ELF-1 (cell line): ENCODE data around the gene SEMA4D.

Source experiments
- DNase-seq: peaks from one replicate; pipeline ENCODE4 v3.0.0-alpha.2; 2016; ENCODE audit warnings: low read depth, low spot score

SEMA4D gene

DNA sequence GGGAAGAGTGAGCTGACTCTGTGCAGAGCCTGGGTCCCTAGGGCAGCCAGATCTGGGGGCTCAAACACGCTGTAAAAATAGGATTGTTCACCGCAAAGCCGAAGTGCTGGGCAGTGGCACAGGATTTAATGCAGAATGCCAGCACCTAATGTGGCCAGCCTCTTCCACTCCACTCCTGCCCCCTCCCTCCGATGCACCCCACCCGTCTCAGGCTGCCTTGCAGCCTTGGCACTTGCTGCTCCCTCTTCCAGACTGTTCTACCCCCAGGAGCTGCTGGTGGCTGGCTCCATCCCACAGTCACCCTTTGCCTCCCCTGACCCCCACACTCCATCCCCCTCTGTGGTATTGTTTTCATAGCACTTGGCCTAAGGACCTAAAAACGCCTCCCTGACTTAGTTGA is 86.2 kb downstream of the SEMA4D start:
- no peak for DNase-seq

DNA sequence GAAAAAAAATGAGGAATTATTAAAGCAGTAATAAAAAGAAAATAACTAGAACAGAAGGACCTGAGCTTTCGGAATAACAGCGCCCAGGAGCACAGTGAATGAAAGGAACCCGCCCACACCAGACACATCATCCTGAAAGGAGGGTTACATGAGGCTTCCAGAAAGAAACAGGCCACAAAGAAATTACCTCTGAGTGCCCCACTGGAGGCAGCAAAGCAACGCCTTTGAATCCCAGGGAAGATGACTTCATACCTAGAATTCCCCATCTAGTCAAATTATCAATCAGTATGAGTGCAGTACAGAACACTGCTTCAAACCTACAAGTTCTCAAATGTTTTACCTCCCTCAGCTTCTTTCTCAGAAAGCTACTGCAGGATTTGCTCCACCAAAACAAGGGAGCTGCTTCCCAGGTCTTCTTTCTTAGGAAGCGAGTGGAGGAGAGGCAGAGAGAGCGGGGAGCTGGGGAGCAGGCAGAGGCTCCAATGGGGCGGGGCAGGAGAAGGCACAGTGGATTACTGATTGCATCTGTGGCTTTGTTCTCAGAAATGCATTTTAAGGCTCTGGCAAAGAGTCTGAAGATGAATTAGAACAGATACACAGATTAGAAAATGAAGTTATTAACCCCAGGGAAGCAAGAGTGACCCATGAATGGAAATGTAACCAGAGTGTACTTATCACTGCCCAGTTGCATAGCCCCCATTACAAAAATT is 87.1 kb downstream of the SEMA4D start:
- DNase-seq = peak; percentile 27

DNA sequence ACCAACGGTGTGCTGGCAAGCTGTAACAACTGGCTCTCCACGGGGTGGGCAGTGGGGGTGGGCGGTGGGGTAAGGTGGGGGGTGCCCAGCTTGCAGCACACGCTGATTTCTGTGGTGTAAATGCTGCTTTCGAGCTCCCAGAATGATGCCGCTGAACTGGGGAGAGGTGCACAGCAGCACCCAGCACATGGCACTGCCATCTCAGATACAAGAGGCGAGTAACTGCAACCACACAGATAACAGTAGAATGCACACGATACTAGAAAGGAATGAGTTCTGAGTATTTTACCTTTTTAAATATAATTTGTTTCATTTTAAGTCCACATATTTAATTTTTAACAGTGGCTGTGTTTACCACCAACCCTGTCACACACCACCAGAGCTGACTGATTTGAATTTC is 87.9 kb downstream of the SEMA4D start:
- no peak for DNase-seq

DNA sequence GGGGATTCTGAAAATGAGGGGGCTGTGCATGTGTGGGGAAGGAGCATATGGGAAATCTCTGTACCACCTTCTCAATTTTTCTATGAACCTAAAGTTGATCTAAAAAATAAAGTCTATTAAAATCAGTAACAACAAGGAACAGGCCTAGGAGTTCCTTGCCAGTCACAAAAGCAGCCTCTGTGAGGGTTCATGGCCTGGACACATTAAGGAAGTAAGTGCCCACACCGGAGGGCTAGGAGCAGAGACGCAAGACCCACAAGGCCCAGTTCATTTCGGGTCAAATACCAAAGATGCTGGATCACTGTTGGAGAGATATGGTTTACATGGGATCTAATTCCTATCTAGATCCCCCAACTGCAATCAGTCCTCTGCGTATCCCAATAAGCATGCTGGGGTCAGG is 88.4 kb downstream of the SEMA4D start:
- DNase-seq = no peak

DNA sequence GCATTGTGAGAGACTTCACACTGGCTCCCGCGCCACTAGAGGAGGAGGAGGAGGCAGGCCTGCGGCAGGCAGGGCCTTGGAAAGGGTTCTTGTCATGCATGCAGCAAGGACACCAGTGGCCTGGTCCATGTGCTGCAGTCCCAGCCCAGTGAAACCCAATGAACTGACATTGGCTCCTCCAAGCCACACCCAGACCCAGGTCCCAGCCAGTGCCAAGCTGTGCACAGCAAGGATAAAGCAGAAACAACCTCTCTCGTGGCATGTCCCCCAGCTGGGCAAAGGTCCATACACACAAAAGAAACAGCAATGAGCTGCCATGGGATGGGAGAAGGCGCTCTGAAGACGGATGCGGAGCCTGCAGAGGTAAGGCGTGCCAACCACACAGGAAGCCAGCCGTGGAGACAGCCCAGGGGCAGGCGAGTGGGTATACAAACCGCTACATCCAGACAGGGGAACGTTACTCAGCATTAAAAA is 89.2 kb downstream of the SEMA4D start:
- no peak for DNase-seq

DNA sequence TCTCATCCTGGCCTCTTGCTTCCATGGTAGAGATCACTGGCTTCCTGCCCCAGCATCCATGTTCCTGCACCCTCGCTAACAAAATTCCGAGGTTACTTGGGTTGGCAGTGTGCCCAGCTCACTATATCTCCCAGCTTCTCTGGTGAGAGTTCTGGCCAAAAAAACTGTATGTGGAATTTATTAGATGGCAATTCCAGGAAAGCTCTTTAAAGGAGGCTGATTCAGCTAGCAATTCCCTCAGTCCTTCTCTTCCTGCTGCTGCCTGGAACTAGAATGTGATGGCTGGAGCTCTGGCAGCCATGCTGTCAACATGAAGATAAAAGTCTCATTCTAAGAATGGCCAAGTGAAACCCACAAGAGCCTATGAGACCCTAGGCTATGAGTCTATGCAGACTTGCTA is 90.8 kb downstream of the SEMA4D start:
- DNase-seq = no peak

DNA sequence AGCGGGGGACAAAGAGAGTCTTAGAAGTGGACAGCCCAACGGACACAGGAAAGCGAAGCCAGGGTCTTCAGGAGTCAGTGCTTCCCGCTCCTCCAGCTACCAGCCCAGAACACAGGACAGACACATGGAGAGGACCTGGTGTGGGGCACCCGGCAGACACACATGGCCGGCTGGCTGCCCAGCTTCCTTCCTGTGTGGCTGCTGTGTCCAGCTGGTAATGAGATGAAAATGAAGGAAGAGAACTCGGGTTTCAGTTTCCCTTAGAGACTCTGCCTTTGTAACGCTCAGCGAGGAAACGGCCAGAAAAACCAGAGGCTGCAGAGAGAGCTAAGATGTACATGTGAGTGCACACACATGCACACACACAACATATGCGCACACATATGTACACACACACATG is 92.1 kb downstream of the SEMA4D start:
- no peak for DNase-seq

DNA sequence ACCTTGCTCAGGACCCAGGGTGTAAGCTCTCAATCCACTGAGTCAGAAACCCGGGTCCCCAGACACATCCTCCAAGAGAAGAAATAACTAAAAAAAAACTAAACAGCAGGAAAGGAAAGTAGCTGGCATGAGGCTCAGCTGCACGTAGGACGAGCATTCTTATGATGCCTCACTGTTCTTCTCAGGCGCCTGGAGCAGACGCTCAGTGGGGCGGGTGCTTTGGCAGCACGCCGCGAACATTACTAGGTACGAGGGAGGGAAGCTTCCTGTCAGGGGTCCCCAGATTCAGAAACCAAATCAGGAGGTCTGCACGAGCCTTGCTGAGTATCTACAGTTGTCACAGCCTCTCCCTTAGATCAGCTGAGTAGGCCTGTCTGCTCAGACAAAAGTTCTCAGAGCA is 93.8 kb downstream of the SEMA4D start:
- DNase-seq = no peak

DNA sequence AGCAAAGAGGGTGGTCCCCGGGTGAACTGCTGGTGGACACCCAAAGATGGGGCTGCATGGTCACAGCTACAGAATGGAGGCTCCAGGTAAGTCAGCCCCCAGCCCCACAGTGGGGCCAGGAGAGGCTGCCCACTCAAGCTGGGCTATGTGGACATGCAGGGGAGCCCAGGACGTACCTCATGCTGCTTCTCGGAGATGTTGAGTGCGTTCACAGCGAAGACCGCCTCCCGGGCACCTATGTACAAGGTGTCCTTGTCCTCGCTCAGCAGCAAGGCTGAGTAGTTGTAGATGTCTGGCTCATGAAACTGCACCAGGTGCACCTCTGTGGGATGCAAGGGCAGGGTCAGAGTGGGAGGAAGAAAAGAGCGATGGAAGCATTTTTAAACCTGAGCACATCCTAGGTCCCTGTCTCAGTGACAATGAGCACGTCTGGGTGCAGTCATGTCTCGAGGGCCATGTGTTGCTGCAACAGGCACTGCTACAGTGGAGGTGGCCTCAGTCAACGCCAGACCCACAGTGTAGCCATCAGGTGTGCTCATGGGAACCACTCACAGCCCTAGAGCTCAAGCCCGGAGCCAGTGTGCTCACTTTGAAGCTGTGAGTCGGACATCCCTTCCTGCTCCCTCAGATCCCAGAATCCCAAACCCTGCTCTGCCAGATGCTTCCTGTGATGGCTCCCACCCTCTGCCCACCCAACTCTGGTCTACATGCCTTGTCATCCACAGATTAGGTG is 95.1 kb downstream of the SEMA4D start:
- no peak for DNase-seq

DNA sequence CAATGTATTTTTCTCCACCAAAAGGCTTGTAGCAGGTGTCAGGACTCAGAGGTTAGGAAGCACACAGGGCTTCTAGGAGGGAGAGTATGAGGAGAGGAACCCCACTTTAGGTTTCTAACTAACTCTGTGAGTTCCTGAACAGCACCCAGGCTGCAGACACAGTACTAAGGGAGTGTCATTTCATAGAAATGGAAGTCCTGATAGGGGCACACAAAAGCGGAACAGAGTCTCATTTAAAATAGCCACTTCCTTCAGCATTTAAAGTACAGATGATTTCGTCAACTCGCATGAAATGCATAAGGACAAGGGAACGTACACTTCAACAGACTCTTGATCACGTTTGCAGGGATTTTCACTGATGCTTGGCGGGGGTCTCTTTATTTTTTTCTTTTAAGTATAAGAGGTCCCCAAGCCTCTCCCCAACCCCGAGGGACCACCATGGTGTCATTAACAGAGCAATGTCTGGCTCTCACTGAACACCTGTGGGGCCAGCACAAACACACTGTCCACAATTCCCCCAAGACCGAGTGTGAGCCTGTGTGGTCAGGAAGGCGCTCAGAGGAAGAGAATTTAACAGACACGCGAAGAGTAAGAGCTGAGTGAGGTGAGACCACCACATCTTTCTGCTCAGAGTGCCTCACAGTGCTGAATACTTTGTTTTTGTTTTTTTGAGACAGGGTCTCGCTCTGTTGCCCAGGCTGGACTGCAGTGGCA is 97.4 kb downstream of the SEMA4D start:
- DNase-seq = no peak

DNA sequence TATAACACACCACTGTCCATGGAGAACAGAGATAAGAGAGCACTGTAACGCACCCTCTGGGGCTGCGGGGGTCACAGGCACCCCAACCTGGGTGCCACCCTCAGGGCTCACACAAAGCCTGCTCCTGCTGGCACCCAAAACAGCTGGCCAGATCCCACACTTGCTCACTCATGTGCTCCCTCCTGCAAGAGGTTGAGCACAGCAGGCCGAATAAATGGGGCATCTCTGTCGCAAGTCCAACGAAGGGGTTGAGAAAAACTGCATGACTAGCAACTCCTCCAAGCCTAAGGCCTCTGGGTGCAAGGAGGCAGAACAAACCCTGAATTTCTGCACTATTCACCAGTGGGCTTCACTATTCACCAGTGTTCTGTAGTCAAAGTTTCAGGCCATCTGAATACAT is 99.3 kb downstream of the SEMA4D start:
- DNase-seq = no peak

DNA sequence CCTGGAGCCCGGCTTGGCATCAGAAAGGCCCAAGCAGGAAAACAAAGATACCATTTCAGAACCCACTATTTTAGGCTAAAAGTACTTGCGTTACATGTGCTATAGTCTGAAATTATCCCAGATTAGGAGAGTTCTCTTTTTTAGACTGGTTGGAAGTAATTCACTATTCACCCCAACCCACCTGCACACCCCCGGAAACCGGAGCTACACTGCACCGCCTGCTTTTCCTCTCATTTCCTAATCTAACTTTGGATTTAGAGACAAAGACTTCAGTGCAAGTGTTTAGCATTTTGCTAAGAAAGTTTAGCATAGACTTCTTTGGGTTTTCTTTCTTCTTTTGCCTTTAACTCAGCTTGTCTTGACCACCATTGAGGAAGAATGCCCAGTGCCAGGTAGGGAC is 100.4 kb downstream of the SEMA4D start:
- DNase-seq = no peak

DNA sequence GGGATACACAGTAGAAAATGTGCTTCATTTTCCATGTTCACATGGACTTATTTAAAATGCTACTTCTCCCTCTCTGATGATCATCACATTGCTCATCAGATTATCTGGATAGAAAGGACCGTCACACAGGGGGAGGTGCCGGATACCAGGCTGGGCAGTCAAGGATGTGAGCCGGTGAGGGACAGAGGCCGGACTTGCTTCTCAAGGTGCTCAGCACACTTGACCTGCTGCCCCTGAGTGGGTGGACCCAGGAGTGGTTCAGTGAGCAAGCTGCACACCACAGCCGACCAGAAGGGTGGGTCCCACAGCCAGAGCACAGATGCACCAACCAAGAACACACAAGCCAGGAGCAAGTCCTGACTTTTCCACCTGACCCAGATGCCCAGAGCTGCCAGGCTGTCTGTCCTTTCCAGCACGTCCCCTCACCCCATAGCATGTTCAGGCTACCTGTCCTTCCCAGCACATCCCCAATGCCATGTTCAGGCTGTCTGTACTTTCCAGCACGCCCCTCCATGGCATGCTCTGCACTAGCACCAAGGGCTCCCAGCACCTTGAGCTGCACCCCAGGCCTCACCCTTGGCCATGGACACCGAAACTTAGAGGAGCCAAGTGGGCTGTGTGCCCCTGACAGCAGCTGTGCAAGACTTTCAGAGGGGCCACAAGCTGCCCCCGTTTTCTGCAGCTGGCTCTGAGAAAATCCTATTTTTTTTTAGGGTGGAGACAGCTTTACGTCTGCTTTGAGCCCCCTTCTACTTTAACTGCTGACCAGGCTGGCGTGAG is 101.8 kb downstream of the SEMA4D start:
- no peak for DNase-seq

DNA sequence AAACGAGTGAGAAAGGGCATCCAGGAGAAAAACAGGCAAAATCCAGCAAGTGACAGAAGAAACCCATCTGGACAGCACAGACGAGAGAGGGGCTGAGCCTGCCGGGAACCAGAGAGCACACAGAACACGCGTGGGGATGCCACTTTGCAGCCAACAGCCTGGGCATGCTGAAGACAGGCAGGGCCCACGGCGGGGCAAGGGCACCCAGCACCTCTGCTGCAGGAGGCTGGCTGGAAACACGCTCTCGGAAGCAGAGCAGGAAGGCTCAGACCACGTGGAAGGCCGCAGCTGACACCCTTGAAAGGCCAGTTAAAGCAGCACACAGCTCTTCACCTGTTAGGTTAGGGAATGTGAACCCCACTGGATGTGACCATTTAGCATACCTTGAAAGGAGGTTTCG is 103.5 kb downstream of the SEMA4D start:
- no peak for DNase-seq

DNA sequence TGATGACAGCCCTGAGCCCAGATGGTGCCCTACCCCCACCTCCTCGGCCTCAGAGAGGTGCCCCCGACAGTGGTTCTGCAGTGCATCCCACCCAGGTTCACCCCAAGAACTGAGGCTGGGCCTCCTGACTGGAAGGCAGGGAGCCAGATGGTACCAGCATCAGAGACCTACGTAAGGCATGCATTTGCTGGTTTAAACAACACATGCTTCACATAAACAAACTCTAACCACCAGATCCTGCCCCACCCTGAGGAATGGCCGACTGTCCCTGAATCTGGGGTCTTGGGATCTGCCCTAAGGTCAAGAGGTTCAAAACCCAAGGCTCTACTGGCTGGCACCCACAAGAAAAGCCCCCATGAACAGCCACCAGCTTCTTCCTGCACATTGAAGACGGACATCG is 106.3 kb downstream of the SEMA4D start:
- no peak for DNase-seq

DNA sequence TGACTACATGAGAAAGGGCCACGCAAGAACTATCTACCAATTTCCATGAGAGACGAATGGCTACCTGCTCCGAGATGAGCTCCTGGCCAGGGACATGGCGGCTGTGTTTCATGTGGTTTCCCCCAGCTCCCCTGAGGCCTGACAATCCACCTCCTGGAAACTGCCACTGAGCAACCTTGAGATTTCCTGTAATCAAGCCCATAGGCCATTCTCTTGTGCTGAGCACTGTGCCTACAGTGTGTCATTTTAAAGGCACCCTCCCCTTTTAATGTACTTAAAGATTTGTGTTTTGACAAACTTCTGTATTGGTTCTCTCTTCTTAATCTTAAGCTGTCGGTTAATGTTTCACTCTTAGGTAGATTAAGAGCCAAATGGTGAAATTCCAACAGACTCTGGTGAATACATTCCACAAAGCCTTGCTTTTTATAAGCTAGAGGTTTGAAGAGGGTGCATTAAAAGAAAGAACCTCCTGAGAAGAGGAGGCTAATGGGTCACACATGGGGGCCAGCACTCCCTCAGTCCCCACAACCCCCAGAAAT is 107.3 kb downstream of the SEMA4D start:
- DNase-seq = no peak

DNA sequence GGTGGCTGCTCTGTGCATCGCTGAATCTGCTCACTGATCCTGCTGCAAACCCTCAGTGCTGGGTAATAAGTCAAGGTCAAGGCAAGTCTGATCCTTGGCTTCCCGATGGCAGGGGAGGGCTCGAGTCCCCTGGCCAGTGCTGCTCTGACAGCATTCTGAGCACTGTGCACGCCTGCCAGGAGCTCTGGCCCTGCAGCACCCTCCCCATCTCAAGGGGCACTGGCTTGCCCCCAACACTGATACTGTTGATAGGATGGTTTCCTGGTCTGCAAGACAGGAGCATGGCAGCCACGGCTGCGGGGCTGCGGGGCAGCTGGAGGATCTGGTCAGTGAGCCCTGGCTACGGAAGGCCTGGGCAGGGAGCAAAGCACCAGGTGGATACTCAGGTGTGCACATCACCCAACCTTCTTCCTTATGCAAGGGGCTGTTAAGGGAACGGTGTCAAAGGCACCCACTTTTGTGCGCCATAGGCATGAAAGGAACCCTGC is 107.8 kb downstream of the SEMA4D start:
- no peak for DNase-seq

DNA sequence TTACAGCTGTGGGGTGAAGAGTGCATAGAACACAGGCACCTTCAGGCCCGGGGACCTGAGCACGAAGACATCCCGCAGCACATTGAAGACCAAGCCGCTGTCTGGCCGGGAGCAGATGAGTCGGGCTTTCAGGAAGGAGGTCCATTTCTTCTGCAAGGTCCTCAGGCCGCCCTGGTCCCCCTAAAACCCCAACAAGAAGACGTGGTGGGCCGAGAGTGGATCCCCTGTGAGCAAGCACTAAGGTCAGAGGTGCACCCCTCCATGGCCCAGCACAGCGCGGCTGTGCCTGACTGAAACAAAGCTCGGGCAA is 109.1 kb downstream of the SEMA4D start:
- DNase-seq = no peak

DNA sequence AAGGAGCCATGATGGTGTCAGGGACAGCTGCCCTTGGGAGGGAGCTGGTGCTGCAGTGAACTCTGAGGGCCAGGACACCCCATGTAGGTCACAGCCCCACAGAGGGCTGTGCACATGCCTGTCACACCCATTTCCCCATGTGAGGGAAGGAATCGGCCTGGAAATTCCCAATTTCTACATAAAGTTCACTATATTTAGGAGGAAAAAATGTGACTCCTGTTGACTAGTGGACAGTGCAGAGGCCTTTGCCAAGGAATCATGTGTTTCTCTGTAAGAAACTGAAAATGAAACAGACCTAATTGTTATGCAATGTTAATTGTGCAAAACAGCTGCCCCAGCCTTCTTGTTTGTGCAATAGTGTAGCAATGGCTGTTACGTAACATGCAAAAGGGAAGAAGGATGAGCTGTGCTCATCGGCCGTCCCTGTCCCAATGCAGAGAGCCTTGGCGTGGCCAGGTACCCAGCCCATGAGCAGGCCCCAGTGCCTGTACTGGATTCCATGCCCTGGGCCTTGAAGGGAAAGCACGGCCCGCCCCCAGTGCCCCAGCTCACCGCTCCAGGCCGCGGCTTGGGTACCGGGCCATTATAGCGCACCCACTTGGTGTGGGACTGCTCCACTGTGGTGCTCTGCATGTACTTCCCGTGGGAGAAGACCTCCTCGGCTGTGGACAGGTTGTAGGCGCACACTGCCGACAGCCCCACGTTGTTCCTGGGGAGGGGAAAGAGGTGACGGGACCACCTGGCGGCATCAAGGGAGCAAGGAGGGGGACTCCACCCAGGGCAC is 109.6 kb downstream of the SEMA4D start:
- no peak for DNase-seq

DNA sequence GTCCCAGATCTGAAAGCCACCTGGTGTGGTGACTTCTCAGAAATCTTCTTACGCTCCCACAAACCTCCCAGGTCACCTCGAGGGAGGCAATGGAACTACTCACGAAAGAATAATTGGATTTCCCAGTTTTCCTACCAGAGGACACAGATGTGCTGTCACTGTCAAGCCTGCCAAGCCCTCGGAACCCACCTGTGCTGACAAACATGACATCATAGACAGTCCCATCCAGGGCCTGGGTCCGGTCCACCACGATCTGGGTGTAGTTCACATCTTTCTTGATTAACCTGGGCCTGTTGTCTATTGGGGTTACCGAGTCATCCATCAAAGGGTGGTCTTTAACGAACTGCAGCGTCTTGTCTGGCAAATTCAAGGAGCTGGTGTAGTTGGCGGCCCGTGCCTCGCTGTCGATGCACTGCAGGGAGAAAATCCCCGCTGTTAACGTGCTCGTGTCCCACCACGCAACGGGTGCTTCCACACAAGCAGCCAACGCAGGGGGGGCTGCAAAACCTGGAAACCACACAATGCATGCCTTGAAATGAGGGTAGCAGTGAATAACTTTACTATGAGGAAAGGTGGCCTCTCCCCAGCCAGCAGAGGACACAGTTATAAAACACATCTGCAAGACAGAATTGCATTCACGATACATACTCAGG is 110.6 kb downstream of the SEMA4D start:
- no peak for DNase-seq
